Head of caudate nucleus (tissue), 42 donors: ENCODE results near the gene MYH7.

ENCODE experiments used
- DNase-seq, 42 donors: peaks; one replicate each; pipeline versions ENCODE4 v3.0.0 to v3.0.0-alpha.2; 2020 to 2021; ENCODE audit warnings: mixed read lengths in 7 of 42
- intact Hi-C: fragments of 100-400 bp; cut with DNase I; formaldehyde crosslinking; loops from one replicate; pipeline ENCODE4 v1.15.0; 2022

MYH7 gene

DNA sequence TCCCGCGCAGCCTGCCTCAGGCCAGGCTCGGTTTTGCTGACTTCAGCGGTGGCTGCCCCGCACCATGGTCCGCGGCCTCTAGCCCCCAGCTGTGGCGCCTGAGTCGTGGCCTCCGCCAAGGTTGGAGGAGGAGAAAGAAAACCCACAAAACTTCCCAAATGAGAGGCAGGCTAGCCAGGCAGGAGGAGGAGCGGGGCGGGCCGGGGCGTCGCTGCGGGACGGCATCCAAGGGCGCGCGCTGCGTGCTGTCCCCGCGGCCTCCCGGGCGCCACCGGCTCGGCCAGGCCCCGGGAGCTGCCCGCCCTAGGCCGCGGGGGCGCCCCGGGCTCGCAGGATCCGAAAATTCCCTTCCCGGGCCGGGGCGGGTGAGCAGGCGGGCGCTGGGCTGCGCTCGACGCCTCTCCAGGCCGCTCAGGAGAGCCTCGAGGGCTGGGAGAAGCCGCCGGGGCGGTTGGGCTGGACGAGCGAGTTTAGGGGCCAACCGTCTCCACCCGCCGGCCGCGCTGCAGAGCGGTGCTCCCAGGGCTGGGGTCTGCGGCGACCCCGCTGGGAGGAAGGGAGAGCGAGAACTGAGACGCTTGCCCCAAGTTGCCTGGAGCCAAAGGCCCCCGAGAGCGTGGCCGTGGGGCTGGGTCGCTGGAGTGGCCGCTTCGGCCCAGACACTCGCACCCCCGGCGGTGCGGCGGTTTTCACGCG, 70.3 kb downstream of the MYH7 start, which contains the start of gene EFS:
TSS of gene EFS (minus strand) at position 137 of the 696 bp plus-strand sequence. CDS start 147 bp downstream, outside the sequence.
- peak in 34 of 42 donors; percentile 22 to 85 (median 65) for DNase-seq
- intact Hi-C loops, result no loop called here

DNA sequence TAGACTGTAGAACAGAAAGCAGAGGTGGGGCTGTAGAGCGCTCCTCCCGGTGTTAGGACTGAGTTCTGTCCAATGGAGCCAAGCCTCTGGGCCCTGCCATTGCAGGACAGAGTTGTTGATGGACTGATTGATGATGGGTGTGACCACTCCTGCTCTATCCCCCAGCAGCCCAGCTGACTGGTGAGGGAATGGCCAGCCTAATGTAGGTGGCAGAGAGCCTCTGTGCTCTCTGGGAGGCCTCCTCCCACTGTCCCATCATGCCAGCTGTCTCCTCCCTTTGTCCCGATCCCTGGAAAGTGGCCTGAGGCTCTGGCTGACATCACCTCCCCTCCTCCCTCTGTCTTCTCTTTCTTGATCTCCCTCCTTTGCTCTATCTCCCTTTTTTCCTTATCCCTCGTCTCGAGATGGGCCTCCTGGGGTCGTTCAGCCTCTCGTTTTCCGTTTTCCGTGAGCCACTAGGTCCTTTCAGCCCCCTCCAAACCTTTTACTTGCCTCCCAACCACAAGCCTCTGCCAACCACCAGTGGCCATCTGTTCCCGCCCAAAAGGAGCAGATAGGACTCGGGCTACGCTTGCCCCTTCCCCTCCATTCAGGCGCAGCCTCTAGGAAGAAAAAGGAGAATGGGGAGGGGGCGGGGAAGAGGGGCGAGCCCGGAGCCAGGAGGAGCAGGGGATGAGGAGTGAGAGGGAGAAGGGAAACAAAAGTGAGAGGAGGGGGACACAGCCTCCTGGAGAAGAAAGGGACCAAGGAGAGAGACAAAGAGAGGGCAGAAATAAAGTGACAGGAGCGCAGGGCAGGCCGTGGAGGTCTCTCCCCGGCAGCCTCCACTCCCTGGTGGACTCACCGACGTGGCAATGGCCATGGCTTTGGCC, 71.1 kb downstream of the MYH7 start:
- intact Hi-C loops, result loop anchor here (5.0 kb wide), 1 partner anchor 42 kb away; the partner anchor contains the start of gene PABPN1
- DNase-seq, result peak; percentile 42 to 90 (median 78)
